Transverse colon (tissue), 4 donors: Measurements from ENCODE around the gene FNDC3B.

ENCODE experiments used
- CTCF ChIP-seq, 5 experiments: fragments of 200-600 bp in 3 of 5; fragments of 450-650 bp in 2 of 5; sonication (generic) in 3 of 5; IDR thresholded peaks; 1 replicate in 2 of 5; 2 replicates in 3 of 5; pipeline ENCODE4 v1.5.1; 2016 to 2017; ENCODE audit warnings: antibody characterized with exemption in 5 of 5, inconsistent platforms in 3 of 5, mild to moderate bottlenecking in 2 of 5, moderate library complexity in 1 of 5
- POLR2A ChIP-seq: fragments of 450-650 bp; IDR thresholded peaks from one replicate; pipeline ENCODE4 v1.6.1; 2016; ENCODE audit warnings: antibody characterized with exemption, mild to moderate bottlenecking, moderate library complexity
- POLR2AphosphoS5 ChIP-seq, 3 donors: sonication (generic); formaldehyde crosslinking; IDR thresholded peaks; one replicate each; pipeline ENCODE4 v1.6.1; 2016; ENCODE audit warnings: antibody characterized with exemption in 3 of 3

- TF ChIP-seq POLR2A: no peak
- no peak for TF ChIP-seq POLR2AphosphoS5 (IDR thresholded peaks at IDR 0.05)
- no peak for TF ChIP-seq CTCF (IDR thresholded peaks at IDR 0.05)
Observed at GRCh38 chr3:172259111-172259541, 219.7 kb downstream of the FNDC3B start.
